ENCODE measurements around the gene FAH.

DNA sequence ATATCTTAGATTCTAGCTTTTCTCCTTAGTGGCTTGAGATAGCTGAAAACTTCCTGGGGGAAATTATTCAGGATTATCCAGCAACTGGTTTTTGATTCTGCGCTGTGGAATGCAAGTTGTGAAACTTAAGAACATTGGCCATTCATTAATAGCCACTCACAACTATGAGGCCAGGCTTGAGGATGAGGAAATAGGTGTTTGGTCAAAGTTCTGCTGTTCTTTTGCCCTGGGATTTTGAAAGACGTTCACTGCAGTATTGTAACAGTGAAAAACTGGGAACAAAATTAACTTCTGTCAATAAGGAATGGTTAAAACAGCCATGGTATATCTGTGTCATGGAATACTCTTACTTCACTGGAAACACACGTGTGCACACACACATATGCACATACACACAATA lies 55.1 kb downstream of the FAH start:
- TF ChIP-seq, protein P1, sequence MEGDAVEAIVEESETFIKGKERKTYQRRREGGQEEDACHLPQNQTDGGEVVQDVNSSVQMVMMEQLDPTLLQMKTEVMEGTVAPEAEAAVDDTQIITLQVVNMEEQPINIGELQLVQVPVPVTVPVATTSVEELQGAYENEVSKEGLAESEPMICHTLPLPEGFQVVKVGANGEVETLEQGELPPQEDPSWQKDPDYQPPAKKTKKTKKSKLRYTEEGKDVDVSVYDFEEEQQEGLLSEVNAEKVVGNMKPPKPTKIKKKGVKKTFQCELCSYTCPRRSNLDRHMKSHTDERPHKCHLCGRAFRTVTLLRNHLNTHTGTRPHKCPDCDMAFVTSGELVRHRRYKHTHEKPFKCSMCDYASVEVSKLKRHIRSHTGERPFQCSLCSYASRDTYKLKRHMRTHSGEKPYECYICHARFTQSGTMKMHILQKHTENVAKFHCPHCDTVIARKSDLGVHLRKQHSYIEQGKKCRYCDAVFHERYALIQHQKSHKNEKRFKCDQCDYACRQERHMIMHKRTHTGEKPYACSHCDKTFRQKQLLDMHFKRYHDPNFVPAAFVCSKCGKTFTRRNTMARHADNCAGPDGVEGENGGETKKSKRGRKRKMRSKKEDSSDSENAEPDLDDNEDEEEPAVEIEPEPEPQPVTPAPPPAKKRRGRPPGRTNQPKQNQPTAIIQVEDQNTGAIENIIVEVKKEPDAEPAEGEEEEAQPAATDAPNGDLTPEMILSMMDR (optimal IDR thresholded peaks at IDR 0.05 in 1 of 3, IDR thresholded peaks at IDR 0.05 in 1 of 3, conservative IDR thresholded peaks at IDR 0.05 in 1 of 3; ENCODE audit: extremely low read depth in 1 of 3, insufficient read depth in 2 of 3, low read length in 3 of 3): no peak
- TF ChIP-seq EZH2 (IDR thresholded peaks at IDR 0.05; ENCODE audit: low read length): no peak

All from keratinocyte (primary cell).